ENCODE measurements around the gene ARL14EP. TPM values are rescaled to one million over a fixed set of nuclear protein-coding genes. Genes with fewer than 3 reads are reported as not detected.

The ARL14EP gene
- total RNA-seq (2014; rRNA removed; shearing (Covaris generic)) = 12.7 and 18.8 TPM in 2 replicates

DNA sequence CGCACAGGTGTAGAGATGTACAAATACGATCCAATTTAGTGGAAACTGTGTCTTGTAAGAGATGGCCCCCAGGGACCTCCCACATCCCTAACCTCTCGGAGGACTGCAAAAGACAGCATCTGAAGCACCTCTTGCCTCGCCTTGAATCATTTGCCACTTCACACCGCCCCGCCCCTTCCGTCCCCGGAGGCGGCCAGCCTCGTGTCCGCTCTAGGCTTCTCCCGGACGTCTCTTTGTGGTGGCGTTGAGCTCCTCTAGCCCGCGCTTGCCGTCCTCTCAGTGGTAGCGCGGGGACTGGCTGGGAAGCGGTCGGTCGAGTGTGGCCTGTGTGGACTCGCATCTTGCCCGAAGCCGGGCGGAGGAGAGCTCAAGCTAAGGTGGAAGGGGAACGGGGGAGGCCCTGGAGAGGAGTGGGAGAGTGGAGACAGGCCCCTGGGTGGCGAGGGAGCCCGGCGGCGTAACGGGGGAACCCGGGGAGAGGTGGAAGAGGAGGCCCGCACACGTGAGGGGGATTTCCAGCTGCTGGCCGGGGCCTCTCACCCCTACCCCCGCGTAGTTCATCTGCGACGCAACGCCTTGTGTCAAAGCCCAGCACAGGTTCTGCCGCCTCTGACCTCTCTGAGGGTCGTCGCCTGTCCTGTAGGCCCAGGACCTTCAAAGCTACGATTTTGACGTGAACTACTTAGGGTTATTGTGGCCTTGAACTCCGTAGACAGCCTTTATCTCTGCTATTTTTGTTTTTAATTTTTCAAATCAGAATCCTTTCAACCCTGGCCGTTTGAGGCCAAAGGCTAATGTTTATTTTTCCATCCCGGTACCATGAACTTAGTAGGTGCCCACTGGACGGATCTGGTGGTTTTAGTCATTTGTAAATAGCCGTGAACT is at the start of gene ARL14EP:
TSS of gene ARL14EP (plus strand) at position 279 of the 885 bp plus-strand sequence. CDS start 7,845 bp downstream, outside the sequence.
- H3K4me3 ChIP-seq = peak within 1 kb of the TSS; percentile 76
- H3K36me3 ChIP-seq = peaks cover 12% of the 10 kb centered on the region
- H3K4me1 ChIP-seq (replicated peaks) = peaks cover 9% of the 10 kb centered on the region; the same call in 1 of the 2 replicates
- peak within 1 kb of the TSS; percentile 73 for H3K27ac ChIP-seq
- H3K27me3 ChIP-seq (replicated peaks) = no peaks in the 10 kb centered on the region
- peak; percentile 92 to 93 for DNase-seq (ENCODE audit: low read depth in 1 of 2, low spot score in 2 of 2)
- no peaks in the 10 kb centered on the region for H3K9me3 ChIP-seq (replicated peaks)

DNA sequence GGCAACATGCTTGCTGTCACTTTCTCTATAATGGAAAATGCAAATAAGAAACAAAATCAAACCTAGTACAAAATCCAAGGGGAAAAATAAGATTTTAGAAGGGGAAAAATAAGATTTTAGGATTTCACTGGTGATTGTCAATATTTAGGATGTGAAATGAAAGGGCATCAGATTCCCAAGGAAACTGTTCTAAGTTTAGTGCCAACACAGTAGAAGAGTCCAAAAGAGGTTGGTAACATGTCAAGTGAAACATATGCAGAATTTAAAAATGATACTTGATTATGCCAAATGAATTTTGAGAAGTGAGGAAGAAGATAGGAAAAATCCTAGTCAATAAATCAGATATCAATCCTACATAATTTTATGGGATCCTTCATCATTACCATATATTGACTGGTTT is 45.7 kb upstream of the ARL14EP start:
- Histone ChIP-seq H3K27me3 (replicated peaks) (no peaks in the 10 kb centered on the region), H3K27ac (no peak overlapping the region), H3K4me3 (no peak overlapping the region), H3K4me1 (replicated peaks) (no peaks in the 10 kb centered on the region), H3K9me3 (replicated peaks) (no peaks in the 10 kb centered on the region), H3K36me3 (no peaks in the 10 kb centered on the region)
- no peak for DNase-seq (ENCODE audit: low read depth in 1 of 2, low spot score in 2 of 2)

DNA sequence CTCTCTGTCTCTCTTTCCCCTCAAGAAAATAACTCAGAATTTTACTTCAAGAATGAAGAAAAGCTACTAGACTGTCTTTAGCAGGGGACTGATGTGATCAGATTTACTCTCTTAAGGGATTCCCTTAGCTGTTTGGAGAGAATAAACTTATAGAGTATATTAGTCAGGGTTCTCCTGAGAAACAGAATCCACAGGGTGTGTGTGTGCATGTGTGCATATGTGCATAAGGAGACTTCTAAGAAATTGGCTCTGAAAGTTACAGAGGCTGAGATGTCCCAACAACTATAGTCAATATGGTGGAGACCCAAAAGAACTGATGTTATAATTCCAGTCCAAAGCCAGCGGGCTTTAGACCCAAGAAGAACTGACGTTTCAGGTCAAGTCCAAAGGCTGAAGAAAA is 43.1 kb upstream of the ARL14EP start:
- DNase-seq (ENCODE audit: low read depth in 1 of 2, low spot score in 2 of 2) = no peak
- H3K27me3 ChIP-seq (replicated peaks) = no peaks in the 10 kb centered on the region
- no peaks in the 10 kb centered on the region for H3K36me3 ChIP-seq
- H3K4me3 ChIP-seq = no peak overlapping the region
- no peaks in the 10 kb centered on the region for H3K4me1 ChIP-seq (replicated peaks)
- no peaks in the 10 kb centered on the region for H3K9me3 ChIP-seq (replicated peaks)
- no peak overlapping the region for H3K27ac ChIP-seq

DNA sequence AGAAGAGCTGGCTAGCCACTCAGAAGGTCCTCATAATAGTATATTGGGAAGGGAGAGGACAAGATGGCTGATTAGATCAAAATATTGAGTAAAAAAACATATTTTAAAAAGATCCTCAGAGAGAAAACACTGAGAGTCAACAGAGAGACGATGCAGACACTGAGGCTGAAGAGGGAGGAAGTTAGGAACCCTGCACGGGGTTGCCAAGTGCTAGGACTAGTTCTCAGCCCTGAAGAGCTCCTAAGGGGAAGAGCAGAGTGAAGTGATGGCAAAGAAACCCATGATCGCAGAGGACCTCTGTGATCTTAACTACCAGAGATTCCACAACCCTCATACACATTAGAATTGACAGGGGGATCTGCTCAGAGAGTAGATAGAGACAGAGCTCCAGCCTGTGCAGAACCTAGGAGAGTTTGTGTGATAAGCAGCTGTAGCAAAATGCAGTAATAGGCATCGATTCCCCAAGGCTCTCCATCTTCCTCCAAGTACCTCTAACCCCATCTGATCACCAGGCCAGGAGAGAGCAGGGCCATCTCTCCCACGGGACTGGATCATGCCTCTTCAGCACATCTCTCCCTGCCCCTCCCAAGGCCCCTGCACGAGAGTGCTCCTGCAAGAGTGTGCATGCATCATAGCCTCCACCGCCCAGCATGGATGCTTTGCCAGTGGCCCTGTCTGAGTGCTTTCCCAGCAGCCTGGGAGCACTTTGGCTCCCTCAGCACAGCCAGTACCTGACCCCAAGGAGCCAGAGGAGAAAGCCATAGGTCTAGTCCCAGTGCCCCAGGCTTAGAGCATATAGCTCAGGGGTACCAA is 41.2 kb upstream of the ARL14EP start:
- no peak for DNase-seq (ENCODE audit: low read depth in 1 of 2, low spot score in 2 of 2)
- H3K27me3 ChIP-seq (replicated peaks) = no peaks in the 10 kb centered on the region
- no peaks in the 10 kb centered on the region for H3K36me3 ChIP-seq
- no peaks in the 10 kb centered on the region for H3K9me3 ChIP-seq (replicated peaks)
- no peak overlapping the region for H3K27ac ChIP-seq
- no peak overlapping the region for H3K4me3 ChIP-seq
- H3K4me1 ChIP-seq (replicated peaks) = no peaks in the 10 kb centered on the region

DNA sequence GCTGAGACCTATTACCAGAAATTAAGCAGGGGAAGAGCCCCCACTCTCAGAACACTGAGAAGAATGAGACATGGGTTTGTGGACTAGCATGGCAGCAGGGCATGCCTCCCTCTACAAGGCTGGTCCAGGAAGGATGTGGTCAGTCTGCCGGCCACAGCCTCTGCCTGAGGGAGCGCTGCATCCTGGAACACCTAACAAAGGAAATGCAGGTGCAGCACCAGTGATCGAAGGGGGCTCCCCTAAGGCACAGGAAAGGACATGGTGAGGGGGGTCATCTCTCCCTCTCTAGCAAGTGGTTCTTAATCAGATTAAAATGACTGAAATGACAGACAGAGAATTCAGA is 40.6 kb upstream of the ARL14EP start:
- no peak overlapping the region for H3K27ac ChIP-seq

DNA sequence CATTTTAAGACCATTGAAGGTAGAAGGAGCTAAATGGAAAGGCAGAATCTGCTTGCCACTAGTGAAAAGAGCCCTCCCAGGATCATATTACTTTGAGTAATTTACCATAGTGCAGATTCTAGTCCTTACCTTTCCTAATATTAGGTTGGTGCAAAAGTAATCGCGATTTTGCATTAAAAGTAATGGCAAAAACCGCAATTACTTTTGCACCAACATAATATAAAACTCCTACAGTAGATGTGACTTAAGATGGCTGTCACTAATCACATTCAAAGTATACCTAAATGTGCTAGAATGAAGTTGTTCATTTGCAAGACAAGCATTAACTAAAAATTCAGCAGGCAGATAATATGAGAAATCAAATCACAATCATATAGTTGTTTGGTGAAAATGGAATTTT is 38.1 kb upstream of the ARL14EP start:
- Histone ChIP-seq H3K9me3 (replicated peaks) (no peaks in the 10 kb centered on the region), H3K4me3 (no peak overlapping the region), H3K36me3 (no peaks in the 10 kb centered on the region), H3K4me1 (replicated peaks) (no peaks in the 10 kb centered on the region), H3K27me3 (replicated peaks) (no peaks in the 10 kb centered on the region), H3K27ac (no peak overlapping the region)
- DNase-seq (ENCODE audit: low read depth in 1 of 2, low spot score in 2 of 2) = no peak

More for the DNA sequence above, 40.6 kb upstream of the ARL14EP start:
- H3K4me1 ChIP-seq (replicated peaks) = no peaks in the 10 kb centered on the region
- no peaks in the 10 kb centered on the region for H3K9me3 ChIP-seq (replicated peaks)
- H3K27me3 ChIP-seq (replicated peaks) = no peaks in the 10 kb centered on the region
- H3K4me3 ChIP-seq = no peak overlapping the region
- no peak for DNase-seq (ENCODE audit: low read depth in 1 of 2, low spot score in 2 of 2)
- no peaks in the 10 kb centered on the region for H3K36me3 ChIP-seq

DNA sequence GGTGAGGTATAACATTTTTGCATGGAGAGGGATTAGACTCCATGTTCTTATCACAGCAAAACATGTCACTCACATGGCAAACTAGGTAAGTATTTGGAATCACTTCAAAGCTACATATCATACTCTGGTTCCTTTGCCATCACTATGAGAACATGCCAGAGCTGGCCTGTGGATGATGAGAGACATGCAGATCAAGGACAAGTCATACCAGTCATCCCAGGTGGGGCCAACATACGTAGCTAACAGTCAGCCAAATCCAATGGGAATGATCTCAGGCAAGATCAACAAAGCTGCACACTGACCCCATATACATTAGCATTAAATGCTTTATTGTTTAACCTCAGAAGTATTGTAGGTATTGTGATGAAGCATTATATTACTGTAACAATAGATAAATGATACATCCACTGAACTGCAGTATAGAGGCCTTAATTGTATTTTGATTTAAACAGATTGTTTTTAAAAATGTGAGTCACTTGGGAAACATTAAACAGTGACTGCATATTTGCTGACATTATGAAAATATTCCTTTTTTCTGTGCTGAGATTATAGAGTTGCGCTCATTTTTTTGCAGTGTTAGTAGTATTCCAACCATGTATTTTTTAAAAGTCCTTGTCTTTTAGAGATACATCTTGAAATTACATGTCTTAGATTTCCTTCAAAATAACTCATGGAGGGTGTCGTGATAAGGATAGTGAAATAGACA is 37.3 kb upstream of the ARL14EP start:
- DNase-seq (ENCODE audit: low read depth in 1 of 2, low spot score in 2 of 2) = no peak
- H3K27ac ChIP-seq = no peak overlapping the region

DNA sequence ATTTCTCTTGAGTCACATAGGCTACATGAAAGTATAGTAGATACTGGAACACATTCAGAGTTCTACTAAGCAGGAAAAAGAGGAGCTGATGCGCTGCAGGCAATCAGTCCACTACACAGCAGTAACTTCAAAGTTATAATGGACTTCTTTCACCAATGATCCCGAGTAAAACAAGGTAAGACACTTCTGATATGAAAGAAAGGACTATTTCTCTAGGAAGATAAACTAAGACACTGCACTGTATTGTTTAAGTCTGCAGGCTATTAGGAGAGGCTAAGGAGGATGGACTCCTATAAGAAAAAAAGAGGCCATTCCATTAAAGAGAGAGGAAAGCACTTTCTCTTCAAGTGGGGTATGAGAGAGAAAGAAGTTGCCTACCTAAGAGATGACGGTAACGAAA is 31.6 kb upstream of the ARL14EP start:
- Histone ChIP-seq H3K36me3 (no peaks in the 10 kb centered on the region), H3K27ac (no peak overlapping the region), H3K9me3 (replicated peaks) (no peaks in the 10 kb centered on the region), H3K27me3 (replicated peaks) (no peaks in the 10 kb centered on the region), H3K4me3 (no peak overlapping the region), H3K4me1 (replicated peaks) (no peaks in the 10 kb centered on the region)
- no peak for DNase-seq (ENCODE audit: low read depth in 1 of 2, low spot score in 2 of 2)

More for the DNA sequence above, 37.3 kb upstream of the ARL14EP start:
- H3K9me3 ChIP-seq (replicated peaks) = no peaks in the 10 kb centered on the region
- no peaks in the 10 kb centered on the region for H3K27me3 ChIP-seq (replicated peaks)
- no peaks in the 10 kb centered on the region for H3K36me3 ChIP-seq
- no peak overlapping the region for H3K4me3 ChIP-seq
- H3K4me1 ChIP-seq (replicated peaks) = no peaks in the 10 kb centered on the region

DNA sequence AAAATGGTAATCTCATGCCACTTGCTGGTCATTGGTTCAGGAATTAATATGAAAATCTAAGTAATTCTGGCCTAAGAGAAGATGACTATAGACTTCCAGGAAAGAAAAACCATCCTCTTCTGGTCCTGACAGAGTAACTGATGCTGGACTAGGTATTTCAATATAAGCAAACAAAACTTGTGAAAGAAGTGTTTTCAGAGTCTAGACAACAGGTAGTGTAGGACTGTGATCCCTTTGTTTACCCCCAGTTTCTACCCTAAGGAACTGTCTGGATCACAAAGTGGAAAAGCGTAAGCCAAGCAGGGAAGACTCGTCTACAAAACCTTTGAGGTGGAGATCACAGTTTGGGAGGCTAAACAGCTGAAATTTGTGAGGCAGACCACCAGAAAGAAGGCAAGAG is 30.4 kb upstream of the ARL14EP start:
- Histone ChIP-seq H3K9me3 (replicated peaks) (no peaks in the 10 kb centered on the region), H3K36me3 (no peaks in the 10 kb centered on the region), H3K27me3 (replicated peaks) (no peaks in the 10 kb centered on the region), H3K27ac (no peak overlapping the region), H3K4me3 (no peak overlapping the region), H3K4me1 (replicated peaks) (no peaks in the 10 kb centered on the region)
- DNase-seq (ENCODE audit: low read depth in 1 of 2, low spot score in 2 of 2) = no peak

DNA sequence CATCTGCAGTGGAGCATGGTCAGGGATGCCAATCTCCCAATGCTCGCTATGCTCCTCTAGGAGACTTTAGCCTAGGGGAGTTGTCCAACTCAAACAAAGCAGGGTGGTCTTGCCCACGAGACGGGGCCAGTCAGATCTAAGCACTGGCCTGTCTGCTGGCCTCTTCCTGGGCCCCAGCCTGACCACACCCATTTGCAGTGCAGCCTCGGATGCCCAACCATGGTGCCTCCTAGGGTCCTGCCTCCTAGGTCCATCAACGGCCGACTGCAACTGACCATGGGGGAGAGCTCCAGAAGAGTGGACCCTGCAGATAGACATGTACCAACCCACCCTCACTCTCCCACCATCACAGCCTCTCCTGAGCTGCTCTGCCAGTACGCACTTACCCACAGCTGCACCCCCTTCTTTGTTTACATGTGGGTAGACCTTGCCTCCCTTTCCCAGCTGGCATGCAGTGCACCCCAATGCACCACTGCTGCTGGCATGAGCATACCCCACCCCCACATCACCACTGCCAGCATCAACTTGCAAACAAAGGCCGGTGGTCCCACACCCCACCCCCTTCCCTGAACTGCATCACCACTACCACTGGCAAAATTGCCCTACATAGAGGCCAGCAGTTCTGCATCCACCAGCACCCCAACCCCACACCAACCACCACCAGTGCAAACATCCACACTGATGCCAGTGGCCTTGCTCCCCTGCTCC is 27.6 kb upstream of the ARL14EP start:
- no peak for DNase-seq (ENCODE audit: low read depth in 1 of 2, low spot score in 2 of 2)
- H3K4me3 ChIP-seq = no peak overlapping the region
- H3K36me3 ChIP-seq = no peaks in the 10 kb centered on the region
- no peaks in the 10 kb centered on the region for H3K4me1 ChIP-seq (replicated peaks)
- no peaks in the 10 kb centered on the region for H3K9me3 ChIP-seq (replicated peaks)
- H3K27me3 ChIP-seq (replicated peaks) = no peaks in the 10 kb centered on the region
- no peak overlapping the region for H3K27ac ChIP-seq

DNA sequence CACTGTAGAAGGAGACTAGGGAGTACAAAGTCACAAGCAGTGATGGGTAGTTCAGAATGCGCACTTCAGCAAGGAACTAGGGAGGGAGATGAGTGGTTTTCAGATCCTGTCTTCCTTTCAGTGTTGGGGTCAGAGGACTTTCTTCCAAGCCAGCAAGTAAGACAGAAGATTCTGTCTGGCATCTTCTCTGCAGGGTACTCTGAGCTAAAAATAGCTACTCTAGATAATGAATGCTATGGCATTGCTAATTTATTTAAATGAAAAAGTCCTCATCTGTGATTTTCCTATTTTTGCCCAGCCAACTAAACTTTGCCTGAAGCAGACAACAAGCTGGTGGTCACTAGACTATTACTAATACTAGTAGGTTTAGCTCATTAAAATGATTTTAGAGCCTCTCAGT is 18.3 kb upstream of the ARL14EP start:
- no peak overlapping the region for H3K27ac ChIP-seq
- H3K36me3 ChIP-seq = no peaks in the 10 kb centered on the region
- H3K4me3 ChIP-seq = no peak overlapping the region
- peaks cover 3% of the 10 kb centered on the region; the same call in 1 of the 2 replicates for H3K27me3 ChIP-seq (replicated peaks)
- H3K4me1 ChIP-seq (replicated peaks) = no peaks in the 10 kb centered on the region
- no peaks in the 10 kb centered on the region for H3K9me3 ChIP-seq (replicated peaks)
- no peak for DNase-seq (ENCODE audit: low read depth in 1 of 2, low spot score in 2 of 2)

DNA sequence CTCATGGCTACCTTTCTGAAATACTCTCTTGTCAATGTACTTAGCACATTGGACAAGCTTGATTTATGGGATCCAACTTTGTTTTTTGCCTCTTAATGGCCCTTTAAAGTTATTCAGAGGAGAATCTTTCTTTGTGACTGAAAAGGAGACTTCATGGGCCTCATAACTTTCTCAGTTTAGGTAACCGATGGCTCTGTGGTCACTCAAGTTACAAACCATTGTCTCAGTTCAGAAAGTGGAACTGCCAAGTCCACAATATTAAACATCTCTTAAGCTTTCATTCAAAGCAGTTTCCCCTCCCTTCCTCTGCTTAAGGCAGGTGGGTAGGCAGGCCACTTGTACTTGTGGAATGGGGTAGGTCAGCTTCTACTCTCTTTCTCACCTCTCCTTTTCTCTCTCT is 12.3 kb upstream of the ARL14EP start:
- H3K36me3 ChIP-seq = no peaks in the 10 kb centered on the region
- no peaks in the 10 kb centered on the region for H3K27me3 ChIP-seq (replicated peaks)
- no peak overlapping the region for H3K4me3 ChIP-seq
- H3K4me1 ChIP-seq (replicated peaks) = no peaks in the 10 kb centered on the region
- no peak for DNase-seq (ENCODE audit: low read depth in 1 of 2, low spot score in 2 of 2)
- H3K27ac ChIP-seq = no peak overlapping the region
- H3K9me3 ChIP-seq (replicated peaks) = no peaks in the 10 kb centered on the region

DNA sequence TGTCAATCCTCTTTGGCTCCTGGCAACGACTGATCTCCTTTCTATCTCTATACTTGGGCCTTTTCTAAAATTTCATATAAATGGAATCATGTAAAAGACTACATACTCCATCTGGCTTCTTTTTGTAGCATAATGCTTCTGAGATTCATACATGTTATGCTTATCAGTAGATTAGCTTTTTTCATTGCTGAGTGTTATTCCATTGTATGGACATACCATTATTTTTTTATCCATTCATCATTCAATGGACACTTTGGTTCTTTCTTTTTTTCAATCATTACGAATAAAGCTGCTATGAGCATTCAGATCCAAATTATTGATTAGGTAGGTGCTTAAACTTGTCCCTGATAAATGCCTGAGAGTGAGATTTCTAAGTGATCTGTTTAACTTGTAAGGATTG is 11.7 kb upstream of the ARL14EP start:
- no peak for DNase-seq (ENCODE audit: low read depth in 1 of 2, low spot score in 2 of 2)
- no peak overlapping the region for H3K27ac ChIP-seq
- H3K4me3 ChIP-seq = no peak overlapping the region
- no peaks in the 10 kb centered on the region for H3K4me1 ChIP-seq (replicated peaks)
- no peaks in the 10 kb centered on the region for H3K9me3 ChIP-seq (replicated peaks)
- H3K27me3 ChIP-seq (replicated peaks) = no peaks in the 10 kb centered on the region
- no peaks in the 10 kb centered on the region for H3K36me3 ChIP-seq
